HG03460 (cell line): ENCODE measurements around the gene FAM83E.

Source experiments
- ATAC-seq: cut with Tn5 transposase; IDR thresholded peaks from one replicate; pipeline ENCODE4 v1.9.1; 2021; ENCODE audit not compliant: unreplicated experiment

FAM83E gene

GRCh38 chr19:48629297-48629598 lies 14.4 kb upstream of the FAM83E start:
- no peak for ATAC-seq

GRCh38 chr19:48628486-48629296 lies 13.8 kb upstream of the FAM83E start:
- ATAC-seq = no peak

- no peak for ATAC-seq
Measured at GRCh38 chr19:48627865-48628314, 13.0 kb upstream of the FAM83E start.

- ATAC-seq = no peak
Measured at GRCh38 chr19:48627201-48627864, 12.5 kb upstream of the FAM83E start.

- no peak for ATAC-seq
Measured at GRCh38 chr19:48625891-48626327, 11.0 kb upstream of the FAM83E start.

- ATAC-seq = no peak
Measured at GRCh38 chr19:48624791-48625723, 10.2 kb upstream of the FAM83E start.

- peak; percentile 60 for ATAC-seq
Measured at GRCh38 chr19:48624067-48624594, 9.3 kb upstream of the FAM83E start.

GRCh38 chr19:48623556-48624066 lies 8.7 kb upstream of the FAM83E start:
- ATAC-seq = no peak

- ATAC-seq = no peak
Measured at GRCh38 chr19:48619692-48620585, 5.1 kb upstream of the FAM83E start.

- peak; percentile 75 for ATAC-seq
Measured at GRCh38 chr19:48618916-48619691, 4.2 kb upstream of the FAM83E start, which contains the start of the genes RPL18 and SPHK2. RPL18 (minus strand) TSS chr19:48619178; CDS start chr19:48619143, 35 bp downstream. SPHK2 (plus strand) TSS chr19:48619506; CDS start chr19:48620515, 1,009 bp downstream.

GRCh38 chr19:48618278-48618915 lies 3.5 kb upstream of the FAM83E start:
- no peak for ATAC-seq

- ATAC-seq = no peak
Measured at GRCh38 chr19:48617146-48617937, 2.5 kb upstream of the FAM83E start.

- no peak for ATAC-seq
Measured at GRCh38 chr19:48616491-48617056, 1.7 kb upstream of the FAM83E start.

- no peak for ATAC-seq
Measured at GRCh38 chr19:48616041-48616436, 1.2 kb upstream of the FAM83E start.

- no peak for ATAC-seq
Measured at GRCh38 chr19:48615231-48616040, 560 bp upstream of the FAM83E start.

- ATAC-seq = no peak
Measured at GRCh38 chr19:48613852-48614435, 932 bp downstream of the FAM83E start.
